RWPE2 (cell line): ENCODE results near the gene ADAMTS8.

Experiments
- ATAC-seq: fragments of 200-7000 bp; cut with Tn5 transposase; 3 replicates; pipeline ENCODE4 v1.9.1; 2021; ENCODE audit warnings: low read depth
- DNase-seq: peaks from one replicate; pipeline ENCODE4 v3.0.0-alpha.2; 2020; ENCODE audit warnings: low spot score
- H3K27ac ChIP-seq: fragments of 450-650 bp; 2 replicates; pipeline ENCODE4 v1.5.1; 2017; ENCODE audit warnings: mild to moderate bottlenecking; ENCODE audit not compliant: poor library complexity, severe bottlenecking
- H3K27me3 ChIP-seq: fragments of 250-450 bp; sonication (Bioruptor Pico); 2 replicates; pipeline ENCODE4 v1.5.1; 2021; ENCODE audit warnings: mild to moderate bottlenecking, moderate library complexity; ENCODE audit not compliant: insufficient read depth, poor library complexity, severe bottlenecking
- H3K36me3 ChIP-seq: fragments of 250-450 bp; sonication (Bioruptor Pico); 2 replicates; pipeline ENCODE4 v1.5.1; 2020; ENCODE audit warnings: low read depth, mild to moderate bottlenecking, moderate library complexity
- H3K4me1 ChIP-seq: fragments of 250-450 bp; sonication (Bioruptor Pico); 2 replicates; pipeline ENCODE4 v1.5.1; 2021; ENCODE audit warnings: mild to moderate bottlenecking, moderate library complexity; ENCODE audit not compliant: insufficient read depth, poor library complexity, severe bottlenecking
- H3K4me3 ChIP-seq: fragments of 250-450 bp; sonication (Bioruptor Pico); 2 replicates; pipeline ENCODE4 v1.5.1; 2021; ENCODE audit warnings: mild to moderate bottlenecking, moderate library complexity; ENCODE audit not compliant: severe bottlenecking
- H3K9me3 ChIP-seq: fragments of 250-450 bp; sonication (Bioruptor Pico); 2 replicates; pipeline ENCODE4 v1.5.1; 2021; ENCODE audit warnings: mild to moderate bottlenecking, moderate library complexity; ENCODE audit not compliant: severe bottlenecking
- CTCF ChIP-seq: fragments of 450-650 bp; IDR thresholded peaks from one replicate; pipeline ENCODE4 v1.5.1; 2017; ENCODE audit warnings: mild to moderate bottlenecking, moderate library complexity; ENCODE audit not compliant: poor library complexity, severe bottlenecking

ADAMTS8 gene

GRCh38 chr11:130400781-130401483 lies 27.5 kb downstream of the ADAMTS8 start:
- ATAC-seq, result no peak
- Histone ChIP-seq H3K27me3 (no peaks in the 10 kb centered on the region), H3K9me3 (no peaks in the 10 kb centered on the region), H3K27ac (no peak overlapping the region), H3K4me3 (no peak overlapping the region), H3K36me3 (no peaks in the 10 kb centered on the region), H3K4me1 (peaks cover 6% of the 10 kb centered on the region)
- no peak for TF ChIP-seq CTCF
- DNase-seq, result no peak

GRCh38 chr11:130399196-130399595 lies 29.2 kb downstream of the ADAMTS8 start:
- Histone ChIP-seq H3K27me3 (no peaks in the 10 kb centered on the region), H3K27ac (no peak overlapping the region), H3K4me1 (peaks cover 6% of the 10 kb centered on the region), H3K4me3 (no peak overlapping the region), H3K36me3 (no peaks in the 10 kb centered on the region), H3K9me3 (no peaks in the 10 kb centered on the region)
- TF ChIP-seq CTCF, result no peak
- no peak for ATAC-seq
- no peak for DNase-seq

GRCh38 chr11:130397780-130398179 lies 30.6 kb downstream of the ADAMTS8 start:
- H3K4me1 ChIP-seq, result no peaks in the 10 kb centered on the region
- no peak for ATAC-seq
- no peak overlapping the region for H3K27ac ChIP-seq
- no peaks in the 10 kb centered on the region for H3K27me3 ChIP-seq
- no peaks in the 10 kb centered on the region for H3K36me3 ChIP-seq
- no peak overlapping the region for H3K4me3 ChIP-seq
- DNase-seq, result no peak
- H3K9me3 ChIP-seq, result no peaks in the 10 kb centered on the region
- no peak for TF ChIP-seq CTCF

- Histone ChIP-seq H3K4me3 (no peak overlapping the region), H3K27me3 (no peaks in the 10 kb centered on the region), H3K4me1 (no peaks in the 10 kb centered on the region), H3K36me3 (no peaks in the 10 kb centered on the region), H3K9me3 (no peaks in the 10 kb centered on the region), H3K27ac (no peak overlapping the region)
- no peak for ATAC-seq
- DNase-seq, result no peak
- no peak for TF ChIP-seq CTCF
Measured at GRCh38 chr11:130396965-130397364, 31.4 kb downstream of the ADAMTS8 start.

- DNase-seq (no peak), ATAC-seq (no peak)
- Histone ChIP-seq H3K36me3 (no peaks in the 10 kb centered on the region), H3K4me1 (peaks cover 1% of the 10 kb centered on the region), H3K27ac (no peak overlapping the region), H3K27me3 (no peaks in the 10 kb centered on the region), H3K4me3 (no peak overlapping the region), H3K9me3 (no peaks in the 10 kb centered on the region)
- TF ChIP-seq CTCF, result no peak
Measured at GRCh38 chr11:130394615-130395014, 33.8 kb downstream of the ADAMTS8 start.
